ENCODE data around the gene IGFL1.
"Not testable (repeated sequence)": the region's sequence is repeated elsewhere in the genome, so short reads cannot be mapped to it uniquely, and the experiment has no call there.

Gene IGFL1

GRCh38 chr19:46204008-46204407 lies 25.5 kb upstream of the IGFL1 start:
- no peak for TF ChIP-seq POLR2AphosphoS5 (IDR thresholded peaks at IDR 0.05; ENCODE audit: low read depth, low read length)
- no peak for TF ChIP-seq POLR2A (IDR thresholded peaks at IDR 0.05; ENCODE audit: low read depth, low read length)
- no peak for TF ChIP-seq TAF1 (IDR thresholded peaks at IDR 0.05; ENCODE audit: borderline replicate concordance, low read depth, low read length)
- DNase-seq (ENCODE audit: insufficient read length): no peak
- no peak for FAIRE-seq

- TF ChIP-seq POLR2AphosphoS5 (IDR thresholded peaks at IDR 0.05; ENCODE audit: low read depth, low read length) (no peak), TAF1 (IDR thresholded peaks at IDR 0.05; ENCODE audit: borderline replicate concordance, low read depth, low read length) (no peak), POLR2A (IDR thresholded peaks at IDR 0.05; ENCODE audit: low read depth, low read length) (no peak)
- DNase-seq (ENCODE audit: insufficient read length): no peak
- FAIRE-seq: no peak
Observed at GRCh38 chr19:46205183-46205984, 24.2 kb upstream of the IGFL1 start.

GRCh38 chr19:46206176-46206575 lies 23.4 kb upstream of the IGFL1 start:
- no peak for DNase-seq (ENCODE audit: insufficient read length)
- FAIRE-seq: no peak
- TF ChIP-seq POLR2A (IDR thresholded peaks at IDR 0.05; ENCODE audit: low read depth, low read length) (no peak), POLR2AphosphoS5 (IDR thresholded peaks at IDR 0.05; ENCODE audit: low read depth, low read length) (no peak), TAF1 (IDR thresholded peaks at IDR 0.05; ENCODE audit: borderline replicate concordance, low read depth, low read length) (no peak)

- FAIRE-seq: no peak
Observed at GRCh38 chr19:46206682-46207081, 22.9 kb upstream of the IGFL1 start.

GRCh38 chr19:46207858-46208257 lies 21.7 kb upstream of the IGFL1 start:
- DNase-seq (ENCODE audit: insufficient read length); FAIRE-seq: not testable (repeated sequence)

More at GRCh38 chr19:46206682-46207081, 22.9 kb upstream of the IGFL1 start:
- DNase-seq (ENCODE audit: insufficient read length): no peak
- TF ChIP-seq POLR2AphosphoS5 (IDR thresholded peaks at IDR 0.05; ENCODE audit: low read depth, low read length) (no peak), POLR2A (IDR thresholded peaks at IDR 0.05; ENCODE audit: low read depth, low read length) (no peak), TAF1 (IDR thresholded peaks at IDR 0.05; ENCODE audit: borderline replicate concordance, low read depth, low read length) (no peak)

- FAIRE-seq (no peak), DNase-seq (ENCODE audit: insufficient read length) (no peak)
- TF ChIP-seq POLR2A (IDR thresholded peaks at IDR 0.05; ENCODE audit: low read depth, low read length) (no peak), POLR2AphosphoS5 (IDR thresholded peaks at IDR 0.05; ENCODE audit: low read depth, low read length) (no peak), TAF1 (IDR thresholded peaks at IDR 0.05; ENCODE audit: borderline replicate concordance, low read depth, low read length) (no peak)
Observed at GRCh38 chr19:46209051-46209450, 20.5 kb upstream of the IGFL1 start.

- TF ChIP-seq TAF1 (IDR thresholded peaks at IDR 0.05; ENCODE audit: borderline replicate concordance, low read depth, low read length) (no peak), POLR2A (IDR thresholded peaks at IDR 0.05; ENCODE audit: low read depth, low read length) (no peak), POLR2AphosphoS5 (IDR thresholded peaks at IDR 0.05; ENCODE audit: low read depth, low read length) (no peak)
- DNase-seq (ENCODE audit: insufficient read length) (no peak), FAIRE-seq (no peak)
Observed at GRCh38 chr19:46209472-46209871, 20.1 kb upstream of the IGFL1 start.

GRCh38 chr19:46210669-46211068 lies 18.9 kb upstream of the IGFL1 start:
- no peak for DNase-seq (ENCODE audit: insufficient read length)
- FAIRE-seq: no peak

GRCh38 chr19:46211201-46211881 lies 18.2 kb upstream of the IGFL1 start:
- TF ChIP-seq POLR2AphosphoS5 (IDR thresholded peaks at IDR 0.05; ENCODE audit: low read depth, low read length) (no peak), POLR2A (IDR thresholded peaks at IDR 0.05; ENCODE audit: low read depth, low read length) (no peak), TAF1 (IDR thresholded peaks at IDR 0.05; ENCODE audit: borderline replicate concordance, low read depth, low read length) (no peak)
- FAIRE-seq (no peak), DNase-seq (ENCODE audit: insufficient read length) (no peak)

More at GRCh38 chr19:46210669-46211068, 18.9 kb upstream of the IGFL1 start:
- no peak for TF ChIP-seq POLR2AphosphoS5 (IDR thresholded peaks at IDR 0.05; ENCODE audit: low read depth, low read length)
- no peak for TF ChIP-seq POLR2A (IDR thresholded peaks at IDR 0.05; ENCODE audit: low read depth, low read length)
- TF ChIP-seq TAF1 (IDR thresholded peaks at IDR 0.05; ENCODE audit: borderline replicate concordance, low read depth, low read length): no peak

GRCh38 chr19:46212592-46212991 lies 16.9 kb upstream of the IGFL1 start:
- not testable (repeated sequence) for FAIRE-seq; DNase-seq (ENCODE audit: insufficient read length)

GRCh38 chr19:46213156-46213555 lies 16.4 kb upstream of the IGFL1 start:
- FAIRE-seq (no peak), DNase-seq (ENCODE audit: insufficient read length) (no peak)
- TF ChIP-seq POLR2AphosphoS5 (IDR thresholded peaks at IDR 0.05; ENCODE audit: low read depth, low read length) (no peak), POLR2A (IDR thresholded peaks at IDR 0.05; ENCODE audit: low read depth, low read length) (no peak)

- TF ChIP-seq POLR2A (IDR thresholded peaks at IDR 0.05; ENCODE audit: low read depth, low read length): no peak
- TF ChIP-seq POLR2AphosphoS5 (IDR thresholded peaks at IDR 0.05; ENCODE audit: low read depth, low read length): no peak
- TF ChIP-seq TAF1 (IDR thresholded peaks at IDR 0.05; ENCODE audit: borderline replicate concordance, low read depth, low read length): no peak
- DNase-seq (ENCODE audit: insufficient read length) (no peak), FAIRE-seq (no peak)
Observed at GRCh38 chr19:46213806-46214205, 15.7 kb upstream of the IGFL1 start.
